CD14-positive monocyte (primary cell): ENCODE data around the gene PRRC2C. TPM values are rescaled to one million over a fixed set of nuclear protein-coding genes. Genes with fewer than 3 reads are reported as not detected.

Experiments used
- DNase-seq, 3 donors: peaks; one replicate each; pipeline ENCODE4 v3.0.0-alpha.2; 2011 to 2022
- H2AFZ ChIP-seq: 2 replicates; pipeline ENCODE4 v1.6.0; 2012; ENCODE audit warnings: mild to moderate bottlenecking, low read depth, low read length, inconsistent platforms; ENCODE audit not compliant: insufficient read depth, poor library complexity, severe bottlenecking
- H3K27ac ChIP-seq, 2 donors: 1 replicate in 1 of 2; 2 replicates in 1 of 2; pipeline ENCODE4 v1.5.1; 2012 to 2013; ENCODE audit warnings: low read length in 2 of 2, control low read depth in 1 of 2, inconsistent platforms in 1 of 2, low read depth in 1 of 2, mild to moderate bottlenecking in 1 of 2
- H3K27me3 ChIP-seq, 2 donors: one replicate each; pipeline versions ENCODE4 v1.6.0 to v1.6.1; 2011 to 2013; ENCODE audit warnings: low read length in 2 of 2; ENCODE audit not compliant: control insufficient read depth in 2 of 2, insufficient read depth in 2 of 2
- H3K36me3 ChIP-seq, 2 donors: replicated peaks in 1 of 2; 1 replicate in 1 of 2; 2 replicates in 1 of 2; pipeline versions ENCODE4 v1.5.1 to v1.6.1; 2012 to 2013; ENCODE audit warnings: low read length in 2 of 2, control low read depth in 1 of 2, inconsistent platforms in 1 of 2, mild to moderate bottlenecking in 1 of 2; ENCODE audit not compliant: insufficient read depth in 2 of 2, control insufficient read depth in 1 of 2
- H3K4me1 ChIP-seq, 2 donors: 1 replicate in 1 of 2; 2 replicates in 1 of 2; pipeline versions ENCODE4 v1.5.1 to v1.6.1; 2012 to 2013; ENCODE audit warnings: low read length in 2 of 2, control low read depth in 1 of 2, inconsistent platforms in 1 of 2, mild to moderate bottlenecking in 1 of 2, moderate library complexity in 1 of 2; ENCODE audit not compliant: insufficient read depth in 2 of 2, control insufficient read depth in 1 of 2
- H3K4me2 ChIP-seq: replicated peaks from 2 replicates; pipeline ENCODE3; 2012; ENCODE audit warnings: low read length, moderate library complexity, mild to moderate bottlenecking; ENCODE audit not compliant: poor library complexity, severe bottlenecking; ENCODE audit errors: extremely low read depth
- H3K4me3 ChIP-seq, 3 experiments: fragments of 200-600 bp in 1 of 3; sonication (generic) in 1 of 3; replicated peaks in 1 of 3; 1 replicate in 2 of 3; 2 replicates in 1 of 3; pipeline ENCODE4 v1.5.1; 2011 to 2013; ENCODE audit warnings: low read length in 3 of 3, mild to moderate bottlenecking in 3 of 3, control low read depth in 2 of 3, low read depth in 2 of 3, inconsistent platforms in 1 of 3, moderate library complexity in 1 of 3
- H3K79me2 ChIP-seq: 2 replicates; pipeline ENCODE4 v1.6.0; 2012; ENCODE audit warnings: mild to moderate bottlenecking, control low read depth, inconsistent platforms, low read length, moderate library complexity; ENCODE audit not compliant: insufficient read depth
- H3K9ac ChIP-seq: 2 replicates; pipeline ENCODE4 v1.6.0; 2017; ENCODE audit warnings: low read length, mild to moderate bottlenecking; ENCODE audit not compliant: insufficient read depth, poor library complexity, severe bottlenecking
- H3K9me3 ChIP-seq, 2 donors: replicated peaks in 1 of 2; 1 replicate in 1 of 2; 2 replicates in 1 of 2; pipeline versions ENCODE4 v1.5.1 to v1.6.1; 2012 to 2013; ENCODE audit warnings: low read length in 2 of 2, control low read depth in 1 of 2; ENCODE audit not compliant: control insufficient read depth in 1 of 2, insufficient read depth in 1 of 2
- H4K20me1 ChIP-seq: 2 replicates; pipeline ENCODE4 v1.6.0; 2012; ENCODE audit warnings: mild to moderate bottlenecking, low read length, control low read depth, moderate library complexity; ENCODE audit not compliant: insufficient read depth
- H3K27ac Mint-ChIP-seq, 7 donors: one replicate each; pipeline ENCODE4 v1.8.0; 2020; ENCODE audit warnings: mild to moderate bottlenecking in 7 of 7, mixed read lengths in 7 of 7, moderate library complexity in 6 of 7, inconsistent platforms in 2 of 7
- H3K27me3 Mint-ChIP-seq, 3 donors: one replicate each; pipeline ENCODE4 v1.8.0; 2021 to 2022; ENCODE audit warnings: low read depth in 3 of 3, mild to moderate bottlenecking in 3 of 3, mixed read lengths in 3 of 3, moderate library complexity in 3 of 3, inconsistent platforms in 1 of 3
- H3K36me3 Mint-ChIP-seq, 2 donors: one replicate each; pipeline ENCODE4 v1.8.0; 2020; ENCODE audit warnings: mixed read lengths in 2 of 2, inconsistent platforms in 1 of 2, mild to moderate bottlenecking in 1 of 2
- H3K4me1 Mint-ChIP-seq: one replicate; pipeline ENCODE4 v1.8.0; 2020; ENCODE audit warnings: mild to moderate bottlenecking, mixed read lengths
- H3K4me3 Mint-ChIP-seq, 2 donors: one replicate each; pipeline ENCODE4 v1.8.0; 2020; ENCODE audit warnings: mild to moderate bottlenecking in 2 of 2, mixed read lengths in 2 of 2, moderate library complexity in 1 of 2
- H3K9me3 Mint-ChIP-seq, 7 donors: one replicate each; pipeline ENCODE4 v1.8.0; 2020 to 2022; ENCODE audit warnings: mixed read lengths in 7 of 7, mild to moderate bottlenecking in 6 of 7, moderate library complexity in 6 of 7, inconsistent platforms in 2 of 7
- CTCF ChIP-seq: fragments of 200-600 bp; IDR thresholded peaks from one replicate; pipeline ENCODE4 v1.8.0; 2022; ENCODE audit warnings: antibody characterized with exemption, mild to moderate bottlenecking
- WGBS: methylation state at CpG from one replicate; pipeline ENCODE4 v1.1.5; 2013; ENCODE audit warnings: missing lambda C conversion rate; ENCODE audit not compliant: insufficient coverage; 5-methylcytosine and 5-hydroxymethylcytosine counted together
- intact Hi-C, 2 donors: fragments of 100-400 bp; cut with micrococcal nuclease; formaldehyde crosslinking; loops; one replicate each; pipeline versions ENCODE4 v1.15.0 to v1.15.1; 2023
- polyA plus RNA-seq, 3 donors: library from polyadenylated mRNA; depleted of rRNA in 1 of 3; unstranded in 2 of 3; stranded (reverse) in 1 of 3; fragments of 300-500 nt in 2 of 3; fragments of >200 nt in 1 of 3; fragmentation: Illumina TruSeq in 2 of 3; gene quantifications; 1 replicate in 2 of 3; 2 replicates in 1 of 3; pipeline ENCODE4 v1.2.3, GENCODE V29; 2012 to 2021

PRRC2C gene
- polyA plus RNA-seq, 3 donors: 13.8 to 69.1 (median 15.6) TPM

- Mint-ChIP-seq H3K27ac (no peak overlapping the region), H3K4me3 (no peak overlapping the region), H3K27me3 (peaks cover 0 to under 1% (median 0%) of the 10 kb centered on the region in 3 donors), H3K4me1 (no peaks in the 10 kb centered on the region), H3K9me3 (no peaks in the 10 kb centered on the region), H3K36me3 (peaks cover 81 to 90% of the 10 kb centered on the region in 2 donors)
- DNase-seq: no peak
- no peak overlapping the region for H3K4me3 ChIP-seq
- H3K36me3 ChIP-seq: peaks cover 90 to 99% of the 10 kb centered on the region in 2 donors
- no peak overlapping the region for H3K4me2 ChIP-seq
- H4K20me1 ChIP-seq: peaks cover 14% of the 10 kb centered on the region
- intact Hi-C loops: no loop called here
- no peak overlapping the region for H2AFZ ChIP-seq
- H3K9ac ChIP-seq: no peak overlapping the region
- WGBS: no CpG with 5 or more reads among the region's 1 CpG
- no peaks in the 10 kb centered on the region for H3K4me1 ChIP-seq
- H3K27ac ChIP-seq: no peak overlapping the region
- TF ChIP-seq CTCF: no peak
- H3K9me3 ChIP-seq: no peaks in the 10 kb centered on the region
- no peaks in the 10 kb centered on the region for H3K79me2 ChIP-seq
- no peaks in the 10 kb centered on the region for H3K27me3 ChIP-seq
Measured at GRCh38 chr1:171576144-171576543, 90.8 kb downstream of the PRRC2C start.

GRCh38 chr1:171581226-171581625 lies 95.9 kb downstream of the PRRC2C start:
- Mint-ChIP-seq H3K36me3 (peaks cover 80 to 85% of the 10 kb centered on the region in 2 donors), H3K4me3 (no peak overlapping the region), H3K4me1 (no peaks in the 10 kb centered on the region), H3K27me3 (no peaks in the 10 kb centered on the region), H3K9me3 (no peaks in the 10 kb centered on the region), H3K27ac (no peak overlapping the region)
- intact Hi-C loops: loop anchor here in 1 of 2 donors (10.0 kb wide), 1 partner anchor 56 kb away; no protein-coding TSS in a partner anchor
- peaks cover 98 to 99% of the 10 kb centered on the region in 2 donors for H3K36me3 ChIP-seq
- H3K9me3 ChIP-seq: no peaks in the 10 kb centered on the region
- H3K9ac ChIP-seq: no peak overlapping the region
- H3K4me1 ChIP-seq: no peaks in the 10 kb centered on the region
- no peaks in the 10 kb centered on the region for H3K79me2 ChIP-seq
- no peak overlapping the region for H3K27ac ChIP-seq
- no peak overlapping the region for H2AFZ ChIP-seq
- H3K27me3 ChIP-seq: no peaks in the 10 kb centered on the region
- TF ChIP-seq CTCF: no peak
- no peak for DNase-seq
- H4K20me1 ChIP-seq: peaks cover 7% of the 10 kb centered on the region
- no peak overlapping the region for H3K4me2 ChIP-seq
- 100% methylated on average over 1 of the region's 3 CpGs for WGBS
- no peak overlapping the region for H3K4me3 ChIP-seq
